Putamen (tissue), 1 donor: ENCODE results near the gene TMEM59.
"Not testable (repeated sequence)": the region's sequence is repeated elsewhere in the genome, so short reads cannot be mapped to it uniquely, and the experiment has no call there.

Source experiments
- DNase-seq: peaks from one replicate; pipeline ENCODE4 v3.0.0-alpha.2; 2016; ENCODE audit warnings: low spot score

Gene TMEM59, protein sequence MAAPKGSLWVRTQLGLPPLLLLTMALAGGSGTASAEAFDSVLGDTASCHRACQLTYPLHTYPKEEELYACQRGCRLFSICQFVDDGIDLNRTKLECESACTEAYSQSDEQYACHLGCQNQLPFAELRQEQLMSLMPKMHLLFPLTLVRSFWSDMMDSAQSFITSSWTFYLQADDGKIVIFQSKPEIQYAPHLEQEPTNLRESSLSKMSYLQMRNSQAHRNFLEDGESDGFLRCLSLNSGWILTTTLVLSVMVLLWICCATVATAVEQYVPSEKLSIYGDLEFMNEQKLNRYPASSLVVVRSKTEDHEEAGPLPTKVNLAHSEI

DNA sequence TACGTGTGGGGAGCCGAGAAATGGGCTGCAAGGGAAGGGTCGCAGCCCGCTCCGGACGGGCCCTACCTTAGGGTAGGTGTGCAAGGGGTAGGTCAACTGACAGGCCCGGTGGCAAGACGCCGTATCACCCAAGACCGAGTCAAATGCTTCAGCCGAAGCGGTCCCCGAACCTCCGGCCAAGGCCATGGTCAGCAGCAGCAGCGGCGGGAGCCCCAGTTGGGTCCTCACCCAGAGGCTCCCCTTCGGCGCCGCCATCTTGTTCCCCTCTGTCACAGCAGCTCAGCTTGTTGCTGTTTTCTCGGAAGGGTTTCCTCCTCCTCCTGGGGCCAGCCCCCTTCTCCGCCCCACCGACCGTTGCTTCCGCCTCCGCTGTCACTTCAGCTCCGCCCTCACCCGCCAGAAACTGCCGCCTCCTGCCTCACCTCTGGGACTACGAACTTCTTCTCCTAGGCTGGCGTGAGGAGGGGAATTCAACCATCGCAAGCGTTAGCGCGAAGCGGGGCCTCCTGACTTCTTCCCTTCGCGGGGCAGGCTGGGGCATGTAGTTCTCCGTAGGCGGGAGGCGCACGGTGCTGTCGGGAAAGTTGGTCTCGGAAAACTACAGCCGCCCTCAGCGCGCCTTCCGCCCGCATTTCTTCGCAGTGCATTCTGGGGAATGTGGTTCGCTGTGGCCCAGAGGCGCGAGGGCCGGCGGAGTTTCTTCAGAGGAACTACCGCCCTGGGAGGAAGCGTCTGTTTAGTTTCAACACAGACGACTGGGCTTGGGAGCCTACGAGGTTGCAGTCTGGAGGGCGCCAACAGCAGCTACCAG, at the start of gene TMEM59, which contains the start of gene TCEANC2:
TMEM59 (minus strand) TSS at position 271 of the 811 bp plus-strand sequence; CDS start at position 255, 16 bp downstream.
TCEANC2 (plus strand) TSS at position 675 of the 811 bp plus-strand sequence. CDS start 815 bp downstream, outside the sequence.
- DNase-seq: peak; percentile 98

DNA sequence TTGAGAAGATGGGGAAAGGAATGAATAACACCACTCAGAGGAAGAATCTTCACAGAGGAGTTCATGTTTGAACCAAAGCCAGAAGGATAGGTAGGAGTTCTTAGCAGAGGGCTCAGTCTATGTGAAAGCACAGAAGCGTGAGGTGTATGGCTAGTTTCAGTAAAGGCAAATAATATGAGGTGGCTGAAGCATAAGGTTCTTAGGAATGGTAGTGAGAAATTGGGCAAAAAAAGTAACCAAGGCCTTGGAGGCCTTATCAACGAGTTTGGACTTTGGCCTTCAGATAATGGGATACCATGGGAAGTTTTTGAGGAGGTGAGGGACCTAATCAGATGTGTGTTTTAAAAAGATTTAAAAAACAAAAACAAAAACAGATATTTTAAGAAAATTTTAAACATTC, 47.5 kb upstream of the TMEM59 start:
- DNase-seq: no peak

DNA sequence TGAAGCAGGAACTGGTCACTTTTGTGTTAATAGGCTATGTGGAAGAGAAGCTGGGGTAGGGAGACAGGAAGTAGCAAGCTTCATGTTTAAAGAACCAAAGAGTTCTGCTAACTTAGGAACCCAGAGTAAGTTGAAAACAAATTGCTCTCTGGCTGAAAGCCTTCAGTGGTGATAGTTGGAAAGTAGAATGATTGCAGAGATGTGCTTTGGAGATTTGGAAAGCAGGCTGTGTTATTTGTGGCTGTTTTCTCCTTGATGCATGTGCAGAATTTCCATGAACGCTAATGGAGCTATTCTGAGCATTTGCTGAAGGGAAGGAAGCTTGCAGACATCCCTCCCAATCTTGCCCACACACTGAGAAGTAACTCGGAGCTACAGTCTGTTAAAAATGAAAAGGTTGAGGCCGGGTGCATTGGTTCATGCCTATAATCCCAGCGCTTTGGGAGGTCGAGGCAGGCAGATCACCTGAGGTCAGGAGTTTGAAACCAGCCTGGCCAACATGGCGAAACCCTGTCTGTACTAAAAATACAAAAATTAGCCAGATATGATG, 46.1 kb upstream of the TMEM59 start:
- peak; percentile 21 for DNase-seq

DNA sequence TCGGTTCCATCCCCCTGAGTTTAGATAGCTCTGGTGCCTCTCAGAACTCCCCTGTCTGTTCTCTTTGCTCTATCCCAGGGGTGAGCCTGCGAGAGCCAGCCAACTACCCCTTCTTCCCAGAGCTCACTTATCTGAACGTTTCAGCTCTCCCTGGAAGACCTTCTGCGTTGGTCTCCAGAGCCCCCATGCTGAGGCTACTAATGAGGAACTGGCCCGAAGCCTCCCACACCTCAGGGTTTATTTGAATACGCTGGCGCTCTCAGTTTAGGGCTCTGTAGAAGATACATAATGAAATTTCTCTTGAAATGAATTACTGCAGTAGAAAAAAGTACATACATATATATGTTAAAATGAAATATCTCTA, 43.9 kb upstream of the TMEM59 start:
- no peak for DNase-seq

GRCh38 chr1:54096227-54096876, 43.3 kb upstream of the TMEM59 start:
- DNase-seq: no peak

- DNase-seq: no peak
Measured at GRCh38 chr1:54095546-54096226, 42.7 kb upstream of the TMEM59 start.

GRCh38 chr1:54094730-54095105, 41.7 kb upstream of the TMEM59 start:
- DNase-seq: not testable (repeated sequence)

DNA sequence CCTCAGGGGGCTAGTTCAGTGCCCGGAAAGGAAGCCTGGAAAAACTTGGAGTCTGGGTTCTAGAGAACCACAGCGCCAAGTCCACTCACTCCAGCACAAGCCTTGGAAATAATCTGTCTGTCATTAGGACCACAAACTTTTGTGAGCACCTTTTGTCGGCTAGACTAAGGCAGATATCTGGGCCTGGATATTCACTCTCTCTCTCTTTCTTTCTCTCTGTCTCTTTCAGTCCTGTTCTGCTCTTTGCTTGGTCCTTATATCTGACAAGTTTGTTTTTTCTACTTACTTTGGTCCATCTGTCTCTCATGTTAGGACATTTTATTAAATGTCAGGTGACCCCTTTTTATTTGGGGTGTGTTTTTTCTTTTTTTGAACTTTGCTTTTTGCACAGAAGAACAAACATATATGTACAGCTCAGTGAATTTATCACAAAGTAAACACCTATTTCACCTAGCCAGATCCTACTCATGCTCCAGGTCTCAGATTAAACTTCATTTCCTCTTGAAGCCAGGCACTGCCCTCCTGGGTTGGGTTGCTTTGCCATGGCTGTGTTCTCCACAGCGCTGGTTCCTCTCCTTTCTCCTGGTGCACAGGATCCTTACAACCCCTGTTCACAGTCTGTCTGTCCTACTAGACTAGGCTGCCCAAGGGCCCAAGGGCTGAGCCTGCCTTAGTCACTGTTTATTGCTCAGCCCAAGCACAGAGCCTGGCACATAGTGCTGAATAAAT, 41.2 kb upstream of the TMEM59 start:
- no peak for DNase-seq

DNA sequence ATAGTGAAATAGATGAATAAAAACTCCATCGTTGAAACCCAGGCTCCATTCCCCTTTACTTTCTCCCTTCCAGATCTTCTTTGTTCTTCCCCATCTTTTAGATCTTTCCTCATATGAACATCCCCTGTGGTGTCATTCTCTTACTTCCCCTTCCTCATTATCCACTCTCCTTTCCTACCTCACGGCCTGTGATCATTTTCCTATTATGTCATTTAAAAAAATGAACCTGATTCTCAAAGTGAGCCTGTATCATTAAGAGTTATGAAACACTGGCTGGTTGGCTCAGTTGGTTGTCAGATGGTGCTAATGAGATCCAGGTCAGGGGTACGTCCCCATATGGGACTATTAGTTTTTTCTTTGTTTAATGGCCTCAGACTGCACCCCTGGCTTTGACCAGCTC, 38.7 kb upstream of the TMEM59 start:
- DNase-seq: no peak

GRCh38 chr1:54088385-54088784, 35.4 kb upstream of the TMEM59 start:
- DNase-seq: no peak

DNA sequence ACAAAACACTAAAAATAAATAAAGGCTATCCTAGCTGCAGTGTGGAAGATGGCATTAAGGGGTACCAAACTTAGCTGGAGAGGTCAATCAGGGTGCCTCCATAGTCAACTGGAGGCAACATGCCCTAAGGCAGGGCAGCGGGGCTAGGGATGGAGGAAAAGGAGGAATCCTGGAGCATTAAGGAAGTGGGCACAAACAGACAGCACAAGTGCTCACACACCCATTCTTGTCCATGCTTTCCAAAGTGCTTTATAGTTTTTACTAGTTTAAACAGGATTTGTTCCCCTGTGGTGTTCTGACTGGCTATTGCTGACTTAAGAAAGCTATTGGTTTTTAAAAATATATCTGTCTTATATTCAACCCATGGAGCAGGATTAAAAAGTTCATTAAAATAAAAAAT, 33.8 kb upstream of the TMEM59 start:
- DNase-seq: no peak

GRCh38 chr1:54084794-54085193, 31.8 kb upstream of the TMEM59 start:
- DNase-seq: no peak

- DNase-seq: peak; percentile 22
Measured at GRCh38 chr1:54081306-54082270, 28.6 kb upstream of the TMEM59 start.

DNA sequence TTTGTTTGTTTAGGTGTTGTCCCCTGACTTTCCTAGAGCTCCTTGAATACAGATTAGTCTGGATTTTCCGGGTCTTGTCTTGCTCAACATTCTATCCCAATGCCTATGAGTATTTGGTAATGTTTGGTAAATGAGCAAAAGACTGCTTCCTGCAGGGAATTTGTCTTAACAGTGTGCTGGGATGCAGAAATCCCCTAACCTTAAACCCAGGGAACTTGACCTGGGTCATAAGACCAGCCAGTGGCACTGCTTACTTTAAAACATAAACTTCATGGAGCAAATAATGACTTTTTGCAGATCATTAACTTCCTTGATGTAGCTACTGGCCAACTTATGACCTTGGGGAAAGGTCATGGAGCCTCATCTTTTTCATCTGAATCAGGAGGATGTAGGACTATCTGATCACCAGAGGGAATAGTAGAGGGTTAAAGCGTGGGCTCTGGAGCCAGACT, 27.6 kb upstream of the TMEM59 start:
- no peak for DNase-seq

GRCh38 chr1:54077359-54077758, 24.4 kb upstream of the TMEM59 start:
- DNase-seq: no peak

- DNase-seq: no peak
Measured at GRCh38 chr1:54070171-54070837, 17.3 kb upstream of the TMEM59 start.

DNA sequence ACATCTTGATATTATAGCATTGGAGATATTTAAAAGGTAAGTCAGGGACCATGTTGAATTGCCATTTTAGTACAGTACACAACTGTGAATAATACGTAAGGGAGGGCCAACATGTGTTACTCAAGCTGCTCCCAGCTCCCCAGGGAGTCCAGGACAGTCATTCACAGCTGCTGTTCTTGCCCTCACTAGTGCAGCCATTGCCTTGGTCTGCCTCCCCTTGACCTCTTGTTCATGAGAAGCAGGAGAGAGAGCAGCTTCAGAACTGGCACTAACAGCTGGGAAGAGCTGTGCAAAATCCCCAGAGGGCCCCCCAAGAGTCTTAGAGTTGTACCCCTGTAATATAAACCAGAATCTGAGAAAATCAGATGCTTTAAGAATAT, 16.8 kb upstream of the TMEM59 start:
- DNase-seq: no peak

DNA sequence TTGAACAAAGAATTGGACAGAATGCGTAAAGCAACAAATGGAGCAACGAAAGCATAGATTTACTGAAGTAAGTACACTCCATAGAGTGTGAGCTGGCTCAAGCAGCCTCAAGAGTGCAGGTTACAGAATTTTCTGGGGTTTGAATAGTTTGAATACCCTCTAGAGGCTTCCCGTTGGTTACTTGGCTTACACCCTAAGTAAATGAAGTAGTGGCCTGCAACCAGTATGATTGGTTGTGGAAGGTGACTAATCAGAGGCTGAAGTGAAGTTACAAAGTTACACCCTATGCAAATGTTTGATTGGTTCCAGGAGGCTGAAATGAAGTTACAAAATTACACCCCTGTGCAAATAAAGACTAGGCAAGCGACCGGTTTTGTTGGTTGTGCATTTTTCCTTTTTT, 11.3 kb upstream of the TMEM59 start:
- DNase-seq: no peak

- DNase-seq: no peak
Measured at GRCh38 chr1:54054438-54054749, 1.4 kb upstream of the TMEM59 start.
